Endothelial cell of umbilical vein (primary cell): ENCODE measurements around the gene HOXB5.

Source experiments
- CTCF ChIP-seq, 2 donors: IDR thresholded peaks; 1 replicate in 1 of 2; 2 replicates in 1 of 2; pipeline ENCODE4 v1.5.1; 2011; ENCODE audit warnings: low read length in 2 of 2, mild to moderate bottlenecking in 2 of 2, moderate library complexity in 2 of 2, control low read depth in 1 of 2, inconsistent platforms in 1 of 2, low read depth in 1 of 2; ENCODE audit not compliant: insufficient read depth in 1 of 2; ENCODE audit errors: extremely low read depth in 1 of 2
- EZH2 ChIP-seq: IDR thresholded peaks from 2 replicates; pipeline ENCODE4 v1.6.1; 2012; ENCODE audit warnings: borderline replicate concordance, low read depth, mild to moderate bottlenecking, moderate library complexity, low read length, inconsistent platforms; ENCODE audit not compliant: severe bottlenecking
- FOS ChIP-seq: IDR thresholded peaks from 2 replicates; pipeline ENCODE4 v1.6.1; 2011; ENCODE audit warnings: mild to moderate bottlenecking, low read length, moderate library complexity, borderline replicate concordance; ENCODE audit not compliant: insufficient read depth
- JUN ChIP-seq: IDR thresholded peaks from 2 replicates; pipeline ENCODE4 v1.6.1; 2011; ENCODE audit warnings: borderline replicate concordance, low read depth; ENCODE audit not compliant: insufficient read length, insufficient read depth
- POLR2A ChIP-seq: IDR thresholded peaks from 2 replicates; pipeline ENCODE4 v1.6.1; 2012; ENCODE audit warnings: low read depth, mild to moderate bottlenecking, control low read depth, low read length

GRCh38 chr17:48627623-48628521, 34.3 kb upstream of the HOXB5 start:
- TF ChIP-seq POLR2A, result no peak
- no peak for TF ChIP-seq EZH2
- no peak for TF ChIP-seq CTCF (IDR thresholded peaks at IDR 0.05; ENCODE audit: extremely low read depth in 1 of 2, insufficient read depth in 1 of 2, low read depth in 1 of 2, low read length in 2 of 2)
- no peak for TF ChIP-seq FOS
- TF ChIP-seq JUN, result no peak
